GM23338 (cell line): Measurements from ENCODE around the gene MBD5.

ENCODE experiments used
- CTCF ChIP-seq, 2 experiments: fragments of 200-600 bp in 1 of 2; sonication (generic) in 1 of 2; conservative IDR thresholded peaks; 2 replicates each; pipeline versions ENCODE4 v1.5.1 to v1.6.1; 2016 to 2017; ENCODE audit warnings: antibody characterized with exemption in 2 of 2, low read depth in 2 of 2, mild to moderate bottlenecking in 2 of 2, moderate library complexity in 1 of 2
- EZH2 ChIP-seq: fragments of 200-600 bp; sonication (generic); IDR thresholded peaks from one replicate; pipeline ENCODE4 v1.8.0; 2017; ENCODE audit warnings: antibody characterized with exemption, mild to moderate bottlenecking, low read depth; ENCODE audit not compliant: unreplicated experiment
- POLR2AphosphoS5 ChIP-seq: IDR thresholded peaks from 2 replicates; pipeline ENCODE4 v1.6.1; 2016; ENCODE audit warnings: antibody characterized with exemption, low read depth
- REST ChIP-seq: IDR thresholded peaks from one replicate; pipeline ENCODE4 v1.6.1; 2018; ENCODE audit warnings: antibody characterized with exemption; ENCODE audit not compliant: unreplicated experiment

- TF ChIP-seq EZH2 (no peak), CTCF (conservative IDR thresholded peaks at IDR 0.05; ENCODE audit: low read depth in 2 of 2) (no peak), REST (no peak), POLR2AphosphoS5 (no peak)
Measured at GRCh38 chr2:148541792-148542191, 520.9 kb downstream of the MBD5 start.
